ENCODE measurements around the gene ZPBP2. TPM values are rescaled to one million over a fixed set of nuclear protein-coding genes. Genes with fewer than 3 reads are reported as not detected.

ZPBP2 gene
- total RNA-seq, 1 experiment from 2014 or later, result not detected

GRCh38 chr17:39919087-39919683, 51.2 kb downstream of the ZPBP2 start:
- H3K9me2 ChIP-seq (ENCODE audit: insufficient read depth), result no peaks in the 10 kb centered on the region
- H3K27me3 ChIP-seq (ENCODE audit: insufficient read depth, low read length), result no peaks in the 10 kb centered on the region
- no peaks in the 10 kb centered on the region for H3K79me2 ChIP-seq (ENCODE audit: insufficient read depth, low read length)
- intact Hi-C loops (cut with micrococcal nuclease), result no loop called here
- DNase-seq (ENCODE audit: low read depth, low spot score) (no peak), ATAC-seq (no peak)
- peaks cover 5 to 31% of the 10 kb centered on the region in 2 experiments; a peak in 2 of 4 replicates for H3K36me3 ChIP-seq (ENCODE audit: control insufficient read depth in 1 of 2, insufficient read depth in 2 of 2, low read length in 2 of 2)
- no peak overlapping the region for H2AFZ ChIP-seq (ENCODE audit: low read depth, low read length, poor library complexity, severe bottlenecking)
- H3K9me3 ChIP-seq (ENCODE audit: control insufficient read depth in 1 of 2, insufficient read depth in 1 of 2, low read depth in 1 of 2, low read length in 2 of 2), result no peaks in the 10 kb centered on the region
- no TSS peak for BruUV-seq (replicated peaks)
- no peak overlapping the region for H3K4me3 ChIP-seq (replicated peaks in 1 of 2; ENCODE audit: low read depth in 1 of 2, low read length in 2 of 2)
- no peak for TF ChIP-seq EZH2 (IDR thresholded peaks at IDR 0.05)
- TF ChIP-seq, protein P1, sequence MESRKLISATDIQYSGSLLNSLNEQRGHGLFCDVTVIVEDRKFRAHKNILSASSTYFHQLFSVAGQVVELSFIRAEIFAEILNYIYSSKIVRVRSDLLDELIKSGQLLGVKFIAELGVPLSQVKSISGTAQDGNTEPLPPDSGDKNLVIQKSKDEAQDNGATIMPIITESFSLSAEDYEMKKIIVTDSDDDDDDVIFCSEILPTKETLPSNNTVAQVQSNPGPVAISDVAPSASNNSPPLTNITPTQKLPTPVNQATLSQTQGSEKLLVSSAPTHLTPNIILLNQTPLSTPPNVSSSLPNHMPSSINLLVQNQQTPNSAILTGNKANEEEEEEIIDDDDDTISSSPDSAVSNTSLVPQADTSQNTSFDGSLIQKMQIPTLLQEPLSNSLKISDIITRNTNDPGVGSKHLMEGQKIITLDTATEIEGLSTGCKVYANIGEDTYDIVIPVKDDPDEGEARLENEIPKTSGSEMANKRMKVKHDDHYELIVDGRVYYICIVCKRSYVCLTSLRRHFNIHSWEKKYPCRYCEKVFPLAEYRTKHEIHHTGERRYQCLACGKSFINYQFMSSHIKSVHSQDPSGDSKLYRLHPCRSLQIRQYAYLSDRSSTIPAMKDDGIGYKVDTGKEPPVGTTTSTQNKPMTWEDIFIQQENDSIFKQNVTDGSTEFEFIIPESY (IDR thresholded peaks at IDR 0.05; ENCODE audit: extremely low read depth, insufficient replicate concordance, low read length), result no peak
- no peak for TF ChIP-seq YY1 (IDR thresholded peaks at IDR 0.05; ENCODE audit: extremely low read depth, insufficient replicate concordance, low read depth, low read length)
- TF ChIP-seq EGR1 (IDR thresholded peaks at IDR 0.05; ENCODE audit: low read depth), result no peak
- no peak for TF ChIP-seq SRF (IDR thresholded peaks at IDR 0.05; ENCODE audit: low read depth)
- TF ChIP-seq POLR2AphosphoS5 (IDR thresholded peaks at IDR 0.05; ENCODE audit: low read depth, low read length), result no peak
- no peak for TF ChIP-seq ELF1 (IDR thresholded peaks at IDR 0.05; ENCODE audit: borderline replicate concordance, low read depth)
- no peak for TF ChIP-seq TCF7L2 (IDR thresholded peaks at IDR 0.05; ENCODE audit: borderline replicate concordance, extremely low read depth, insufficient read depth, insufficient read length)
- TF ChIP-seq, protein P2, sequence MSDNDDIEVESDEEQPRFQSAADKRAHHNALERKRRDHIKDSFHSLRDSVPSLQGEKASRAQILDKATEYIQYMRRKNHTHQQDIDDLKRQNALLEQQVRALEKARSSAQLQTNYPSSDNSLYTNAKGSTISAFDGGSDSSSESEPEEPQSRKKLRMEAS (IDR thresholded peaks at IDR 0.05), result no peak
- no peak for TF ChIP-seq ZFX (IDR thresholded peaks at IDR 0.05)
- no peaks in the 10 kb centered on the region for H4K20me1 ChIP-seq (ENCODE audit: insufficient read depth)
- no peaks in the 10 kb centered on the region for H3K4me1 ChIP-seq (ENCODE audit: control insufficient read depth in 1 of 2, insufficient read depth in 2 of 2, low read length in 2 of 2)
- ChIA-PET RAD21 (ENCODE audit: low non-redundant PET in 1 of 2, low total read pairs in 2 of 2, uncharacterized antibody in 2 of 2, unreplicated experiment in 2 of 2) (no interaction called here), CTCF (no interaction called here), POLR2A (no interaction called here)
- no peak overlapping the region for H3K4me2 ChIP-seq (ENCODE audit: low read length)
- H3K27ac ChIP-seq (ENCODE audit: low read depth, low read length), result no peak overlapping the region
- H3K9ac ChIP-seq (ENCODE audit: low read length), result no peak overlapping the region

Data from HCT116 (cell line).